GM10266 (cell line): ENCODE data around the gene IL1RAPL2.

ENCODE experiments used
- DNase-seq: peaks from one replicate; pipeline ENCODE4 v3.0.0; 2012; ENCODE audit errors: extremely low spot score
- CTCF ChIP-seq: IDR thresholded peaks from 2 replicates; pipeline ENCODE4 v1.5.1; 2012; ENCODE audit warnings: mild to moderate bottlenecking, low read depth; ENCODE audit not compliant: control insufficient read depth, insufficient read depth; ENCODE audit errors: missing control alignments

The IL1RAPL2 gene

GRCh38 chrX:104707042-104707441 lies 141.0 kb downstream of the IL1RAPL2 start:
- no peak for DNase-seq
- TF ChIP-seq CTCF = no peak

GRCh38 chrX:104707572-104707971 lies 141.6 kb downstream of the IL1RAPL2 start:
- no peak for DNase-seq
- TF ChIP-seq CTCF = no peak

- no peak for TF ChIP-seq CTCF
- DNase-seq = no peak
Measured at GRCh38 chrX:104712515-104712914, 146.5 kb downstream of the IL1RAPL2 start.

GRCh38 chrX:104721854-104722253 lies 155.9 kb downstream of the IL1RAPL2 start:
- no peak for DNase-seq
- TF ChIP-seq CTCF = no peak

DNA sequence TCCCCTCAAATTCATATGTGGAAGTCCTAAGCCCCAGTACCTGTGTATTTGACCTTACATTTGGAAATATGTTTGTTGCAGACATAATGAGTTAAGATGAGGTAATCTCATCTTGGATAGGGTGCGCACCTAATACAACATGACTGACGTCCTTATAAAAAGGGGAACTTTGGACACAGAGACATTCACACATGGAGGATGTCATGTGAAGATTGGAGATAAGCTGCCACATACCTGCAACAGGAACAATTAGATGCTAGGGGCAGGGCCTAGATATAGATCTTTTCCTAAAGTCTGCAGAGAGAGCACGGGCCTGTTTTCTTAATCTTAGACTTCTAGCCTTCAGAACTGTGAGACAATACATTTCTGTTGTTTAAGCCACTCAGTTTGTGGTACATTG lies 162.5 kb downstream of the IL1RAPL2 start:
- TF ChIP-seq CTCF = no peak
- no peak for DNase-seq

DNA sequence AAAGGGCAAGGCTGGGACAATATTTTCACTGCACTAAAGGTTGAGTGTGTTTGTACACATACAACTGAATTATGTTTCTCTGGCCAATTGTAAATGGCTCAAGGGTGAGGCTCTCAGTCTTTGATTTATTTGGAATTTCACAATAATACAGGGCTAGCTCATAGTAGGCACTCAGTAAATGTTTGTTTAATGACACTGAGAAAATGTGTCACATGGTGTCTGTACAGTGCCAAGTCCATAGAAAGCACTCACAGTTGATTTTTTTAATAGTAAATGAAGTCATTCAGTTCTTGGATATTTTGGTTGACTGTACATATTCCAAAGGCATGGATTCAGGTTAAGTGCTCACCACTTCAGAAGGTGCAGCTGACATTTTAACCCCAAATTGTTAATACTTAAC lies 176.4 kb downstream of the IL1RAPL2 start:
- TF ChIP-seq CTCF = no peak
- DNase-seq = no peak

- no peak for TF ChIP-seq CTCF
- no peak for DNase-seq
Measured at GRCh38 chrX:104745152-104745551, 179.2 kb downstream of the IL1RAPL2 start.
